HCT116 (cell line): ENCODE data around the gene ZFP28.

ENCODE experiments used
- ATF3 ChIP-seq: IDR thresholded peaks from 2 replicates; pipeline ENCODE4 v1.6.1; 2012
- CEBPB ChIP-seq: IDR thresholded peaks from 2 replicates; pipeline ENCODE4 v1.6.1; 2012; ENCODE audit warnings: low read depth
- CTCF ChIP-seq, 3 experiments: fragments of 200-600 bp in 1 of 3; sonication (generic) in 1 of 3; IDR thresholded peaks in 2 of 3; conservative IDR thresholded peaks in 1 of 3; 2 replicates each; pipeline ENCODE4 v1.5.1; 2012 to 2017; ENCODE audit warnings: low read depth in 2 of 3, low read length in 2 of 3, antibody characterized with exemption in 1 of 3, borderline replicate concordance in 1 of 3, control low read depth in 1 of 3, mild to moderate bottlenecking in 1 of 3, mixed read lengths in 1 of 3, mixed run types in 1 of 3, moderate library complexity in 1 of 3; ENCODE audit not compliant: insufficient read depth in 1 of 3
- EZH2 ChIP-seq: fragments of 200-600 bp; sonication (generic); IDR thresholded peaks from 2 replicates; pipeline ENCODE4 v1.6.1; 2017; ENCODE audit warnings: antibody characterized with exemption, mixed run types
- JUND ChIP-seq: IDR thresholded peaks from 2 replicates; pipeline ENCODE4 v1.6.1; 2012
- MAX ChIP-seq: IDR thresholded peaks from 2 replicates; pipeline ENCODE4 v1.6.1; 2012
- POLR2A ChIP-seq: IDR thresholded peaks from 2 replicates; pipeline ENCODE4 v1.7.0; 2011; ENCODE audit warnings: borderline replicate concordance; ENCODE audit not compliant: insufficient read depth, insufficient read length; ENCODE audit errors: extremely low read depth
- POLR2AphosphoS5 ChIP-seq: IDR thresholded peaks from 2 replicates; pipeline ENCODE4 v1.6.1; 2011; ENCODE audit warnings: mild to moderate bottlenecking, low read depth, low read length, moderate library complexity
- REST ChIP-seq: IDR thresholded peaks from 2 replicates; pipeline ENCODE4 v1.6.1; 2012; ENCODE audit warnings: low read depth
- SIN3A ChIP-seq: IDR thresholded peaks from 2 replicates; pipeline ENCODE4 v1.6.1; 2012; ENCODE audit warnings: low read depth

- no peak for TF ChIP-seq JUND
- TF ChIP-seq CTCF (IDR thresholded peaks at IDR 0.05 in 2 of 3, conservative IDR thresholded peaks at IDR 0.05 in 1 of 3; ENCODE audit: borderline replicate concordance in 1 of 3, insufficient read depth in 1 of 3, low read depth in 2 of 3, low read length in 2 of 3), result no peak
- TF ChIP-seq CEBPB, result no peak
- no peak for TF ChIP-seq POLR2A
- TF ChIP-seq MAX, result no peak
- no peak for TF ChIP-seq POLR2AphosphoS5
- TF ChIP-seq ATF3, result no peak
- no peak for TF ChIP-seq SIN3A
- TF ChIP-seq EZH2, result no peak
- no peak for TF ChIP-seq REST
Measured at GRCh38 chr19:56508290-56508778, 30.4 kb upstream of the ZFP28 start.
